GM19025 (cell line): Measurements from ENCODE around the gene NELL2.
"Not testable (repeated sequence)": the region's sequence is repeated elsewhere in the genome, so short reads cannot be mapped to it uniquely, and the experiment has no call there.

Source experiments
- ATAC-seq: cut with Tn5 transposase; IDR thresholded peaks from one replicate; pipeline ENCODE4 v1.9.1; 2021; ENCODE audit warnings: mild to moderate bottlenecking, low read depth, moderate library complexity; ENCODE audit not compliant: unreplicated experiment

Gene NELL2

DNA sequence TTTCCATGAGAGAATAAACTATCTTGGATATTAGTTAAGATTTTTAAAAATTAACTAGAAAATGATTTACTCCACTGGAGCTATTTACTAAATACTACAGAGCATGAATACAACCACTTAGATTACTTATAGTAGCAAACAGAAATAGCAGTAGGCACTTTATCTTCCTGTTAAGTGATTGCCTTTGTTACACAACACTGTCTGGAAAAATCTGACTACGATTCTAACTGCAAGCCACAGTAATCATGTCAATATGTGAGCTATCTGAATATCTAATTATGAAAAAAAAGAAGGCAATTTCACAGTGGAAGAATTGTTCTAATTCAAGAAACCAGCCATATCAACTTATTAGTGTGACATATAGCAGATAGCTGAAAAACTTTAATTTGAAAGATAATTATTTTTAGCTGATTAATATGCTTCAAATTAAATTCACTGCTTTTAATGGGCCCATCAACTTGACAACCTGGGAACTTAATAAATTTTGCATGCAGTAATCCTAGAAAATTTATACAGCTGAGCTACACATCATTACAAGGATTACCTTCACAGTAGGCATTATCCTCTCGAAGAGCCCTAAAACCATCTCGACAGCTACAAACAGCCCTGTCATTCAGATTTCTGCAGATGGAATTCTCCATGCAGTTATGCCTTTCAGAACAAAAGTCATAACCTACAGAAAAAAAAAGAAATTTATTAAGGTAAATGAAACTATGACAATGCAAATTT, 172.8 kb downstream of the NELL2 start:
- ATAC-seq, result no peak

DNA sequence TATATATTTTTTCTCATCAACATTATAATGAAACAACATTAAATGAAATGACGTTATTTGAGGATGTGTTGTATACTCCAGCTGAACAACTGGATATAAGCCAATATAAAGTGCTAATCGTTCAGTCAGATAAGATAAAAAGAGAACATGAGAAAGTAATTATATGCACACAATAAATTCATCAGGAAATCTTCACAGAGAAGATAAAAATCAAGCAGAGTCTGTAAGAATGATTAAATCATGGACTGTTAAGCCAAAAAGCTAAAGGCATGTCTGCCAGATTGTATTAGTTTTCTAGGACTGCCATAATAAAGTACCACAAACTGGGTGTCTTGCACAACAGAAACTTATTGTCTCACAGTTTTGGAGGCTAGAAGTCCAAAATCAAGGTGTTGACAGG, 178.6 kb downstream of the NELL2 start:
- ATAC-seq, result no peak

DNA sequence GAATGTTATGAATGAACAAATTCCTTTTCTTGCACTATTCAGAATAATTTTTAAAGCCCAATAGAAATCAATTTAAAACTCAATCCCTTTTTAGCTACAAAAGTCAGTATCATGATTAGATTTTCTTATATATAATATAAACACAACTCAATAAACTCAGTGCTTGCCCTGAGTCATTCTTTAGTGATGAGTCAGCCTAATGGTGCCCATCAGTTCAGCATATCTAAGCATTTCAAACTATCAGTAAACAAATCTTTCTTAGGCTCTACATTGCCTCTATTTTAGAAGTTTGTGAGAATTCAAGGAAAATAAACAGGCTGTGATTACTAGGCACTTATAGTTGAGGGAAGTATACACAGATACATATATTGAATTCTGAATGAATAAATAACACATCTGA, 179.6 kb downstream of the NELL2 start:
- ATAC-seq, result no peak

DNA sequence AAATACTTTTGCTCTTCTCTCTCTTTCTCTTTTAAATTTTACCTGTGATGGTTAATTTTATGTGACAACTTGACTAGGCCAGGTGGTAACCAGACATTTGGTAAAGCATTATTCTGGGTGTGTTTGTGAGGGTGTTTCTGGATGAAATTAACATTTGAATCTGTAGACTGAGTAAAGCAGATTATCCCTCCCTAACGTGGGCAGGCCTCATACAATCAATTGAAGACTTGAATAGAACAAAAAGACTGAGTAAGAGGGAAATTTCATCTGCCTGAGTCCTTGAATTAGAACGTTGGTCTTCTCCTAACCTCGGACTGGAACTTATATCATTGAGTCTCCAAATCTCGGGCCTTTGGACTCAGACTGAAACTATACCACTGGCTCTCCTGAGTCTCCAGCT, 182.1 kb downstream of the NELL2 start:
- ATAC-seq, result no peak

DNA sequence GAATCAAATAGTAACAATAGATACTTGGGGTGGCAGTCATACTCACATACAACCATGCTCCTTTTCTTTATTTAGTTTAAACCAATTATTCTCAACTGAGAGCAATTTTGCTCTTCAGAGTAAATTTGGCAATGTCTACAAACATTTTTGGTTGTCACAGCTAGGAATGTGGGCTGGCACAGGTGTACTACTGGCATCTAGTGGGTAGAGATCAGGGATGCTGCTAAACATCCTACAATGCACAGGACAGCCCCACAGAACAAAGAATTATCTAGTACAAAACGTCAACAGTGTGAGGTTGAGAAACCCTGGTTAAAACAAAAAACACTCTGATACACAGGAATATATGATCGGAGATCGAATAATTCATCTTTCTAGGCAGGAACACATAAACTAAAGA, 186.5 kb downstream of the NELL2 start:
- no peak for ATAC-seq

DNA sequence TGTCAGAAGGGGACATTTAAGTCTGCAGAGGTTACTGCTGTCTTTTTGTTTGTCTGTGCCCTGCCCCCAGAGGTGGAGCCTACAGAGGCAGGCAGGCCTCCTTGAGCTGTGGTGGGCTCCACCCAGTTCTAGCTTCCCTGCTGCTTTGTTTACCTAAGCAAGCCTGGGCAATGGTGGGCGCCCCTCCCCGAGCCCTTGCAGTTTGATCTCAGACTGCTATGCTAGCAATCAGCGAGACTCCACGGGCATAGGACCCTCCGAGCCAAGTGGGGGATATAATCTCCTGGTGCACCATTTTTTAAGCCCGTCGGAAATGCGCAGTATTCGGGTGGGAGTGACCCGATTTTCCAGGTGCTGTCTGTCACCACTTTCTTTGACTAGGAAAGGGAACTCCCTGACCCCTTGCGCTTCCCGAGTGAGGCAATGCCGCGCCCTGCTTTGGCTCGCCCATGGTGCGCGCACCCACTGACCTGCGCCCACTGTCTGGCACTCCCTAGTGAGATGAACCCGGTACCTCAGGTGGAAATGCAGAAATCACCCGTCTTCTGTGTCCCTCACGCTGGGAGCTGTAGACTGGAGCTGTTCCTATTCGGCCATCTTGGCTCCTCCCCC, 189.2 kb downstream of the NELL2 start:
- not testable (repeated sequence) for ATAC-seq

DNA sequence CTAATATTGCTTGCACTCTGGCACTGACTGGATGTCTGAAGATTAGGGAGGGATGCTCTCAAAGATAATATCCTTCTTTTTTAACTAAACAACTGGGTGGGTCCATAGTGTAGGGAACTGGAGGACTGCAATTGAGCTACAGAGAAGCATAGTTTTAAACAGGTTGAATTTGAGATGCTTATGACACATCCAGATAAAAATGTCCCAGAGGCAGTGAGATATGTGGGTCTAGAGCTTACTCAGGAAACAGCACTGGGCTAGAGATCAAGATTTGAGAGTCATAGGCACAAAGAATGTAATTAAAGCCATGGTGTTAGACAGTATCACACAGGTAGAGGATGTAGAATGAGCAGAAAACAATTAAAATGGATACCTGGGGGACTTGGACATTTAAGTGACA, 198.4 kb downstream of the NELL2 start:
- ATAC-seq, result no peak

DNA sequence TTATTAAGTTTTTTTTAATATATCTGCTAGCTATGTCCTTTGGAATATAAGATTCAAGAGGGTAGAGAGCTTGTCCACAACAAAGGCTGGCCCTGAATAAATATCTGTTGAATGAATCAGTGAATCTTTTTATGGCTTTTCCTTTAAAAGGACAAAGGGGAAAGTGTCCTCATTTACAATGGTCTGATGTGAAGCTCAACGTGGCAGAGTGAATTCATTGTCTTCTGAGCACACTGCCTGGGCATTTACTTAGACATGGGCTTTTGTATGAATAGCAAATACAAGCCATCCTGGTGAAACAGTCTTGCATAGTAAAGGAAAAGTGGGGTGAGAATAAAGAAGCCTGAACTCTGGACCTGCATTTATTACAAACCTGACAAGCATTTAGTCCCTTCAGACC, 201.2 kb downstream of the NELL2 start:
- no peak for ATAC-seq

DNA sequence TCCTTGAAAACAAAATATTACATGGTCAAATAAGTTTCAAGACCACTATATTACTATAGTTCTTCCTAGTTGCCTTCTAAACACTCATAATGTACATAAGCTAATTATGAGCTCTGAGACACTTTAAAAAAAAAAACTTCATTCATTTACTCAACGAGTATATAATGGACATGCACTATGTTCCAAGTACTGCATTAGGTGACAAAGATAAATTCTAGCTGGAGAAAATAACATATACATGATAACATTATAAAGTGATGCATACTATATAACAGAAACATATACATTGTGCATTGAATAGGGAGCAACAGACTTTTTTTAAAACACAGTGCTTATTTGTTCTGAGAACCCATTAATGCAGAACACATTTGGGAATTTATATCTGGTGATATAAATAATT, 202.3 kb downstream of the NELL2 start:
- ATAC-seq, result no peak

DNA sequence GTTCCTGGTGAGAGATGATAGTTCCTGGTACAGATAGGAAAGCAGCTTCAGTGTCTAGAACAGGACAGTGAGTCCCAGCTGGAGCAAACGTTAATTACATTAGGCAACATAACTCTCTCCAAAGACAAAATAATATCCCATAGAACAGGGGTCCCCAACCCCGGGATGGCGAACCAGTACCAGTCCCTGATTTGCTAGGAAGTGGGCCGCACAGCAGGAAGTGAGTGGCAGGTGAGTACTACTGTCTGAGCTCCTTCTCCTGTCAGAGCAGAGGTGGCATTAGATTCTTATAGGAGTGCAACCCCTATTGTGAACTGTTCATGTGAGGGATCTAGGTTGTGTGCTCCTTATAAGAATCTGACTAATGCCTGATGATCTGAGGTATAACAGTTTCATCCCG, 204.1 kb downstream of the NELL2 start:
- no peak for ATAC-seq

DNA sequence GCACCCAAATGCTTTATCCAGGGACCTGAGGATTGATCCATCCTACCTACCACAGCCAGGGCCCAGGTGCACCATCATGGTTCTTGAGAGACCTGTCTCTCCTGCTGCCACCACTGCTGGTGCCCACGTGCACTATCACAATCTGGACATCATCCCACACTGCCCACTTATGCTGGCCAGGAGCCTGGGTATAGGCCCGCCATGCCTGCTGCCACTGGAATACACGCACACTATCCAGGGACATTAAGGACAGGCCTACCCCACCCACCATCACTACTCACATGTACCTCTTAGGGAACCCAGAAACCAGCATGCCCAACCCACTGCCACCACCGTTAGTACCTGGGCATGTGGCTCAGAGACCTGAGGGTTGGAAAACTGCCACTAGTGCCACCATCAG, 207.7 kb downstream of the NELL2 start:
- no peak for ATAC-seq

DNA sequence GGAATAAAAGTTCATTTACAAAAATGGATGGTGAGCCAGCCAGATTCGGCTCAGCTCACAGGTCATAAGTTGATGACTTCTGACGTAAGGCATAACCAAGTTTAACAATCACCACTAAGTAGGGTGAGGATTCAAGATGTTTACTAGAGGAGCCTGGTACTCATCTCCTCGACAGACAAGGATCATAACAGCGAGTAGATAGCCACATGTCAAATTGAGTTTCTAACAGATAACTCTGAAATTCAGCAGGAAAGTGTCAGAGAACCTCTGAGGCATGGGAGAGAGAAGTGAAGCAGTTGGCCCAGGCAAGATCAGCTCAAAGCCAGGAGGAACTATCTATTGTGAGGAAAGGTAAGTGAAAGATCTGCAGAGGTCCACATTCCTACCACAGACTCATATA, 208.7 kb downstream of the NELL2 start:
- ATAC-seq, result no peak

DNA sequence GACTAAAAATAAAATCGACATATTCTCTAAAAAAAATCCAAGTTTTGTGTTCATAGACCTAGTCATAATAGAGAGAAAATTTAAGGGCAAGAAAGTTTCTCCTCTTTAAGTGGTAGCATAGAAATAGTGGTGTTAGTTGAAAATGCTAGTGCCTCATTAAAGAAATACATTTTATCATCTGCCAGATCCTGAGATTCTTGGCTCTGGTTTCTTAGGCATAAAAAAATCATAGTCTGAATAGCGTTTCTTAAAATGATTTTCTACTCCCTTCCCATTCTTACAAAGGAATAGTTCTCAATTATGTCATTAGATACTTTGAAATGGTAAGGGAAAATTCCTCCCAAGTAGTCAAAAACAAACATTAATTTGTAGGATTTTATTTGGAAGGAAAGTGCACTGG, 212.8 kb downstream of the NELL2 start:
- no peak for ATAC-seq

DNA sequence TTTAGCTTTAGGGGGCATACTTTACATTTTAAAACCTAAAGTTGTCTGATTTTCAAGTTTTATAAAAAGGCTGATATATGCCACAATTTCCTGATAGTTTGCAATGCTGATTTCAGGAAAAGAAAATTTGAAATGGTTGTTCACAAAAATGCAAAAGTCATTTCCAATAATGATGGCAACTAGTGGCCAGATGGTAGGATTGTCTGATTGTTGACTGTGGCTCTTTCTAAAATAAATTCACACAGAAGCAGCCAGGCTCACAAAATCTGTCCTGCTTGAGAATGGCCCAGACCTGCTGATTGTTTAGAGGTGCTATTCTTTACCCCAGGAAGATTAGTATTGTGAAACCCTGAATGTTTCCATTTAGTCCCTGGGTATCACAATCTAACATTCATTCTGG, 220.3 kb downstream of the NELL2 start:
- ATAC-seq, result no peak

DNA sequence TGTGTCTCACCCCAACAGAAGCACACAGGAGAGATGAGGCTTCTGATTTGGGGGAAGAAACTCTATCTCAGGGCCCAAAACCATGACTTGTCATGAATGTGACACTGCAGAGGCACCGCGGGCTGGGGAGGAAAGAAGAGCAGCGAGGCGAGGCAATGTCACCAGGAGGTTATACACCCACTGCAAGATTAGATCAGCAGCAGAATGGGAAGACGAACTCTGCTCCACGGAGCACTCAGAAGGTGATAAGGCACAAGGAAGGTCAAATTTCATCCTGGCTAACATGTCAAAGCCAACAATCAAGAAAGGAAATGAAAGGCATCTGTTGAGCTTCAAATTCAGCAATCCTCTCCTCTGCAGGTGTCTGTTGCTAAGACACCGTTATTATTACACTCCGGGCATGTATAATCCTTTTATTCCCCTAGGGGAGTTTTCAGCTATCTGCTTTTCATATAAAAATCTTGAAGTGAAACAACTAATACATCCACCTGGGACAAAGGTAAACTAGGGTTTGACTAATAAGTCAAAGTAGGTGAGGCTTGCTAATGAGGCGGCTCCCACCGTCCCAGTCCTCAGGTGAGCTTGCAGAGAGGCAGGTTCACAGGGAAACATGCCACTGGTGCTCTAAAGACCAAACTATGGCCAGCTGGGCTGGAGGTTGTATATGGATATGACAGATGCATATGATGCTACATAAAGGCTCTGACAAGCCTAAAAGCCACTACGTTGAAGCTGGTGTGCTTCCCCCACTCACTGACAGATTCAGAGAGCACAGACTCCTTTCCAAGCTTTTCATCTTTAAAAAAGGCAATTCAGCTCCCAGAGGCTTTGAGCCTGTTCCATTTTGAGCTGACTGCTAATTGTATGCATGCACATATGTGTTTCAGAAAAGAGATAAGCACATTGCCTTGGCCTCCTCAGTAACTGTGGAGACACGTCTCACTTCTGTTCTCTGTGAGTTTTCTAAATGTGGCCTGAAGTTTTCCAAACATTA, 221.2 kb downstream of the NELL2 start:
- no peak for ATAC-seq

DNA sequence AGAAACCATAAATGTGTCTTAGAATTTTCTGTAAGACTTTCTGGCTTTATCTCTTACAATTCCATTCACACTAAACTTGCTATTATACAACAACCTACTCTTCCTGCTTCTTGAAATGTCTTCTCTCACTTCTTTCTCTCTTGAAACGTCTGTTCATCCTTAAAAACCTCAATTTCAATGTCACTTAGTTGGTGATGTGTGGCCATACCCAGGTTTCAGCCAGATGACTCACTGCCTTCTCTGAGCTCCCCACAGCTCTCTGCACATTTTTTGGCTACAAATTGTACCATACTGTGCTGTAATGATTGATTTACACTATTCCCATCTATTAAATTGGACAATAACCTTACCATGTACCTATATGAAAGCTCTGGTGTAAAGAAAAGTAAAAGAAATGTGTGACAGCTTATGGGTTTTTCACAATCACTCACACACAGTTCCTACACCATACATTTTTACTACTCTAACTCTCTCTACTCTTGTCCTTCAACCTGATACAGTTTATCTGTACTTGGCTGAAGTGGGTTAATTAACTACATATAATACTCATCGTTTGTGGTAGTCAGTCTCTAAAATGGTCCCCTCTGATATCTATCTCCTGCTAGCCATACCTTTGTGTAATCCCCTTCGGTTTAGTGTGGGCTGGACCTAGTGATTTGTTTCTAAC, 222.1 kb downstream of the NELL2 start:
- no peak for ATAC-seq

DNA sequence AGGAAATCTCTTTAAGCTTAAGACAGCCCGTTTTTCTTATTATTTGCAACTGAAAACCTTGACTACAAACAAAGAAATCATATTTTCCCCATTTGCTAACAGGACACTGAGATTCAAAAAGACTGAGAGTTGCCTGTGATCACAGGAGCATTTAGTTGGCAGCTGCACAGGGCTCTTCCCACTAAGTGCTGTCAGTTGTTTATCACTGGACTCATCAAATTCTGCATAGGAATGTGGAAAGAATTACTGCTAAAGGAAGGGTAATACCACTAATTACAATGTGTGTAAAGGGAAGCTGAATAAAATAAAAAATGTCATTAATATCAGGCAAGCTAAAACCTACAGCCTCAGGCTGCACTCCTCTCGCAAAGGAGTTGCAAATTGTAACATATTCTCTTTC, 226.4 kb downstream of the NELL2 start:
- no peak for ATAC-seq

DNA sequence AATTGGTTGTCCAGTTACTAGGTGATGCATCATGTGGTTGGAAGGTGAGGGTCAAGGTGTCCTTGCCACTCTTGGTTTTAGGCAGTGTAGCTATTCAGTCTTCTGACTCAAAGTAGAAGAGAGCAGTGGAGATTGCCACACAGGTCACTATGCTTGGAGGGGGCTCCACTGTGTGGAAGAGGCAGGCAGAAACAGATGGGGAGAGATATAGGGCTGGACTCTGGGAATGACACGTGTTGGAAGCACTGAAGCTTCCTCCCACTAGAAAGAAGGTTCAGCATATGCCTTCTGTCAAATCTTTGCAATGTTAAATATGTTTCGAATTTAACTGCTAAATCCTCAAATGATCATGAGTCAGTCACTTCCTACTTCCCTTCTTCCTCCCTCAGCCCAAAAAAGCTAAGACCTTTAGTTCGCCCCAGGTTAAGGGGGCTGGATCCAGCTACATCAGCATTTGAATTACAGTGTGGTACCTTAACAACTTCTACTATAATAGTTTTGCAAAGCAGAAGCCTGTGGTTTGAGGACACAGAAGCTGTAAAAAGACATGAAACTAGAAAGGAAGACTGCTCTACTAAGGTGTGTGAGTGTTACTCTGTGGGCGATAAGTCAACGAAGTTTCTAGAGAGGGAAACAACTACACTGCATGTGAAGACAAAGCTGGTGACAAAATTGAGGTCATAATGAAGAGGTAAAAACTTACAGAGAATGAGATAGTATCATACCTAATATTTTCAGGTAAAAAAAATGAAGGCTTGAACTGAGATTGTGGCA, 228.0 kb downstream of the NELL2 start:
- no peak for ATAC-seq

DNA sequence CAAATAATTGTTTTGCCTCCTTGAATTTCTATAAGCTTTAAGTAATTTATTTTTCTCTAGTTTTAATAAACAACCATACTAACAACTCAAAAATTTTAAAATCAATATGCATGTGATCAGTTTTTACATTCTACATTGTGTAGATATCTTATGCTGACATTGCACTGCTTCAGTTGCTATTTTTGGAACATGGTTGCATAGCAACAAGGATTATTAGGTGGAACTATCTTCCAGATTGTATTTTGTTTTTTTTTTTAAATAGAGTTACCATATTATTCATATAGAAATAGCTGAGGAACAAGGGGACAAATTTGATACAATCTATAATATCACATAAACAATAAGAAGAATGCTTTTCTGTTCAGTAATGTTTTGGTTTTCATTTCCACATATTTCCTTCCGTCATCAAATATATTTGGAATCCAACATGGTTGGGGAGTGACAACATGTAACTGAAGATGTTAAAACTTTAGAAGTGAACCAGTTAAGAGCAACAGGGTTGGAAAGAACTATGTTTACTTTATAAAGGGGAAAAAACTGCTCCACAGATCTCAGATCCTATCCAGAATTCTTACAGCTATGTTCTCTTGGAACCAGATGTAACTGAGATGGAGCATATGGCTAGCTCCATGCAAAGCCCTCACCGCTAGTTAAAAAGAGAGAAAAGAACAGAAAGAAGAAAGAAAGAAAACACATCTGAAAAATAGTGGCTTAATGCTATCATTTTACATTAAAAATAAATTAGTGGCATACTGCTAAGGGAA, 235.5 kb downstream of the NELL2 start:
- ATAC-seq, result no peak
